SK-N-SH treated with all-trans-retinoic acid at 6 μM for 48 hours (cell line): ENCODE data around the gene GTF2IRD1.

Source experiments
- BACH2 ChIP-seq: fragments of 250-450 bp; sonication (Bioruptor Pico); IDR thresholded peaks from 2 replicates; pipeline ENCODE4 v1.9.0; 2021; ENCODE audit warnings: mild to moderate bottlenecking, borderline replicate concordance
- CREB5 ChIP-seq: fragments of 250-450 bp; sonication (Bioruptor Pico); IDR thresholded peaks from 2 replicates; pipeline ENCODE4 v1.5.1; 2020; ENCODE audit warnings: low read depth, mild to moderate bottlenecking, moderate library complexity
- SNAI2 ChIP-seq: fragments of 250-450 bp; sonication (Bioruptor Pico); IDR thresholded peaks from 2 replicates; pipeline ENCODE4 v1.5.0; 2020; ENCODE audit warnings: mild to moderate bottlenecking, moderate library complexity
- ZFP3 ChIP-seq: fragments of 250-450 bp; sonication (Bioruptor Pico); IDR thresholded peaks from 2 replicates; pipeline ENCODE4 v1.5.0; 2020; ENCODE audit warnings: mild to moderate bottlenecking, moderate library complexity

GRCh38 chr7:74587435-74588126 is 133.9 kb downstream of the GTF2IRD1 start:
- no peak for TF ChIP-seq CREB5 (CRISPR knock-in tag)
- TF ChIP-seq BACH2 (CRISPR knock-in tag), result no peak
- no peak for TF ChIP-seq ZFP3 (CRISPR knock-in tag)
- no peak for TF ChIP-seq SNAI2
